Activated CD4-positive, alpha-beta T cell treated with anti-CD3 and anti-CD28 coated beads, Interleukin-2, Interleukin-6, amounts not matched to agents 100 ng/mL and 50 ng/mL, durations not matched to agents 16 hours and 8 hours (primary cell): Measurements from ENCODE around the gene MIA2.
"Not testable (repeated sequence)": the region's sequence is repeated elsewhere in the genome, so short reads cannot be mapped to it uniquely, and the experiment has no call there.

Experiments
- DNase-seq: peaks from one replicate; pipeline ENCODE4 v3.0.0-alpha.2; 2020

MIA2 gene

GRCh38 chr14:39232554-39233415 is 930 bp upstream of the MIA2 start:
- DNase-seq, result peak; percentile 16

GRCh38 chr14:39234986-39235385 is 1.3 kb downstream of the MIA2 start:
- not testable (repeated sequence) for DNase-seq

GRCh38 chr14:39235466-39235865 is 1.8 kb downstream of the MIA2 start:
- not testable (repeated sequence) for DNase-seq

DNA sequence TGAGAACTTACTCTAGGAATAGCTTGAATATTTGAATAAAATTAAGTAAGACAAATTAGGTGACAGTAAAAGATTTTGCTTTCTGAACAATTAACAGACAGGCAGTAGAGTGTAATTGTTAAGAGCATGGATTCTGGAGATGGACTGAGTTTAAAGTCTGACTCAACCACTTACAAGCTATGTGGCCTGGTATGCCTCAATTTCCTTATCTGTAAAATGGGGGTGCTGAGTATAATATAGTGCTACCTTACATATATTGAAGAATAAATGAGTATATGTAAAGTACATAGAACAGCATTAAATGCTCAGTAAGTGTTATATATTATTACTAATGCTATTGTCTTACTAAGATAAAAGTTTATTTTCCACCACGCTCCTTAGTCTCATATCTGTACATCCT is 7.1 kb downstream of the MIA2 start:
- no peak for DNase-seq

DNA sequence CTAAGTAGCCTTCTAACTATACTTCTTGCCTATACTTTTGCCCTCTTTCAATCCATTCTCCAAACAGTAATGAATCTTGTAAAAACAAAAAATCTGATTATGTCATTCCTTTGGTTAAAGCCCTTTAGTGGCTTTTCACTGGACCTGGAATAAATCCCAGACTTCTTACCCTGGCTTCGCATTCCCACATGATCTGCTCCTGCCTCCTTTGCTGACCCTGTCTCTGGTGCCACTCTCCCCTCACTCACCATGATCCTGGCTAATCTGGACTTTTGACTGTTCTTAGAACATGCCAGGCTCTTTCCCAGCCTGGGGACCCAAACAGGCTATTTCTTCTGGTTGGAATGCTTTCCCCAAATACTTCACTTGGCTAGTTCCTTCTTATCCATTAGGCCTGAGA is 7.9 kb downstream of the MIA2 start:
- DNase-seq, result no peak

GRCh38 chr14:39243831-39244230 is 10.1 kb downstream of the MIA2 start:
- DNase-seq, result no peak

DNA sequence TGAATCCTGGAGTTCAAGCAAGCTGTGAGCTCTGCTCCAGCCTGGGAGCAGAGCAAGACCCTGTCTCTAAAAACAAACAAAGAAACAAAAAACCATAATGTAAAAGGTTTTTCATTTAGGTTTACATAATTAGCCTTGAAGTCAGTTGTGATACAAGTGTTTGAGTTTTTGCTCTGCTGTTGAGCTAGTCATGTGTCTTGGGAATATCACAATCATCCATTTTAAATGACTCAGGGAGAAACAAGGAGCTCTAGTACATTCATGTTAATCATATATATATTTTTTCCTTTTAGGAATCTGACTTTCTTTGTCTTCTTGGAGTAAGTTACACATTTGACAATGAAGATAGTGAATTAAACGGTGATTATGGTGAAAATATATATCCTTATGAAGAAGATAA is 12.9 kb downstream of the MIA2 start:
- DNase-seq, result no peak

DNA sequence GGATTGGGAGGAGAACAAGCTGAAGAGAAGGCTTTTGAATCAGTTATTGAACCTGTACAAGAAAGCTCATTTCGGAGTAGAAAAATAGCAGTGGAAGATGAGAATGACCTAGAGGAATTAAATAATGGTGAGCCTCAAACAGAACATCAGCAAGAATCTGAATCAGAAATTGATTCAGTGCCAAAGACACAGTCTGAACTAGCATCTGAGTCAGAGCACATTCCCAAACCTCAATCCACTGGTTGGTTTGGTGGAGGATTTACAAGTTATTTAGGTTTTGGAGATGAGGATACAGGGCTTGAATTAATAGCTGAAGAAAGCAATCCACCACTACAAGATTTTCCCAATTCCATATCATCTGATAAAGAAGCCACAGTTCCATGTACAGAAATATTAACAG is 13.5 kb downstream of the MIA2 start:
- DNase-seq, result no peak

- DNase-seq, result no peak
Observed at GRCh38 chr14:39251547-39251946, 17.8 kb downstream of the MIA2 start.

GRCh38 chr14:39257388-39257787 is 23.7 kb downstream of the MIA2 start:
- not testable (repeated sequence) for DNase-seq

- DNase-seq, result no peak
Observed at GRCh38 chr14:39258782-39259545, 25.2 kb downstream of the MIA2 start.

DNA sequence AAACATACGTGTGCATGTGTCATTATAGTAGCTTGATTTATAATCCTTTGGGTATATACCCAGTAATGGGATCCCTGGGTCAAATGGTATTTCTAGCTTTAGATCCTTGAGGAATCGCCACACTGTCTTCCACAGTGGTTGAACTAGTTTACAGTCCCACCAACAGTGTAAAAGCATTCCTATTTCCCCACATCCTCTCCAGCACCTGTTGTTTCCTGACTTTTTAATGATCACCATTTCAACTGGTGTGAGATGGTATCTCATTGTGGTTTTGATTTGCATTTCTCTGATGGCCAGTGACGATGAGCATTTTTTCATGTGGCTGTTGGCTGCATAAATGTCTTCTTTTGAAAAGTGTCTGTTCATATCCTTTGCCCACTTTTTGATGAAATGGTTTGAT is 26.4 kb downstream of the MIA2 start:
- not testable (repeated sequence) for DNase-seq

DNA sequence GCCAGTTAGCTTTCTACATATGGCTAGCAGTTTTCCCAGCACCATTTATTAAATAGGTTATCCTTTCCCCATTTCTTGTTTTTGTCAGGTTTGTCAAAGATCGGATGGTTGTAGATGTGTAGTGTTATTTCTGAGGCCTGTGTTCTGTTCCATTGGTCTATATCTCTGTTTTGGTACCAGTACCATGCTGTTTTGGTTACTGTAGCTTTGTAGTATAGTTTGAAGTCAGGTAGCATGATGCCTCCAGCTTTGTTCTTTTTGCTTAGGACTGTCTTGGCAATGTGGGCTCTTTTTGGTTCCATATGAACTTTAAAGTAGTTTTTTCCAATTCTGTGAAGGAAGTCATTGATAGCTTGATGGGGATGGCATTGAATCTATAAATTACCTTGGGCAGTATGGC is 28.5 kb downstream of the MIA2 start:
- DNase-seq, result not testable (repeated sequence)

DNA sequence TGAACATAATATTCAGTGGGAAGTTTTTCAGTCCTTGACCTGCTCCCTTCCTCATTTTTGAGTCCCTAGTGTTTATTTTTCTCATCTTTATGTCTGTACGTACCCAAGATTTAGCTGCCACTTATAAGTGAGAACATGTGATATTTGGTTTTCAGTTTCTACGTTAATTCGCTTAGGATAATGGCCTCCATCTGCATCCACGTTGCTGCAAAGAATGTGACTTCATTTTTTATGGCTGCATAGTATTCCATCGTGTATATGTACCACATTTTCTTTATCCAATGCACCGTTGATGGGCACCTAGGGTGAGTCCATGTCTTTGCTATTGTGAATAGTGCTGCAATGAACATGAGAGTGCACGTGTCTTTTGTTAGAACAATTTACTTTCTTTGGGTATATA is 30.3 kb downstream of the MIA2 start:
- DNase-seq, result no peak

DNA sequence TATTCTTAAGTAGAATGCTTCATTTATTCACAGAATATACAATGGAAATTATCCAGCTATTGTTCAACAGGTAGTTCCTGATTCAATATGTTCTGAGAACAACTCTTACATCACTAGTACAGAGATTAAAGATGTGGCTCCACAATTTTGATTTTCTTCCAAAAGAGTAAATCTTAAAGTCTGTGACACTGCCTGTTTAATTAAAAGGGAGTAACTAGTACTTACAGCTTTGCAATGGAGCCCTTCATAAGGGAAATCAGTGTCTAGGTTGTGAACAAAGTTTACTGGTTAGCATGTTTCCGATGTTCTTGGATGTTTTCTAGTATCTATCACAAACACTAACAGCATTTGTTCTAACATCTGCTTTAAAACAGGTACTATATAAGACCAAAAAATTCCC is 30.8 kb downstream of the MIA2 start:
- DNase-seq, result no peak

DNA sequence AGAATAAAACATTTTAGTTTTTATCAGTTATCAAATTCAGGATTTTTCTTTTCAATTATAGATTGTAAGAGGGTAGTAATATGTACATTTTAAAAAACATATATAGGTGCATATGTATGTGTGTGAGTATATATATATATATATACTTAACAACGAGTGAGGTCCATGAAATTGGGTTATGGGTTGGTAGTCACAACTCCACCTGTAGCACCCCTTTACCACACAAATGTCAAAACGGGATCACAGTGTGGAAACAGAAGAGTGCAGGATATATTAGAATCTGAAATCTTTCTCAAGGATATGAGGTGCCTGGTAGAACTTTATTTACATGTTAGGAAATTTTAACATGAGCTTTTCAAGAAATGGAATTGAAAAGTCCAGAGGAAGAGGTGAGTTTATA is 31.3 kb downstream of the MIA2 start:
- DNase-seq, result no peak

GRCh38 chr14:39265806-39266524 is 32.2 kb downstream of the MIA2 start:
- no peak for DNase-seq

DNA sequence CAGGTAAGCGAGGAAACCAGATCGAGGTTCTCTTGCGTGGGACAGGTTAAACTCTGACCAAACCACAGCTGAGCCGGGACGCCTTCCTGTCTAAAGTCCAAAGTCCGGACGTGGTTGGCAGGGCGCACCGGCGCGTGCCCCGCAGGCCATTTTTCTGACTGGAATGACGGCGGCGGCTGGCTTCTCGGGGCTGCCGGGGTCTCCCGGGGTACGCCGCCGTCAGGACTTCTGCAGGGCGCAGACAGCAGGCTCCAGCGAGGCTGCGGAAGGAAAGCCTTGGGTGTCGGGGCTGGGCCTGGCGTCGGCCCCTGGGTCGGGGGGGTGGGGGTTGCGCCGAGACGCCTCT is 32.8 kb downstream of the MIA2 start:
- DNase-seq, result peak; percentile 49

- DNase-seq, result peak; percentile 86
Observed at GRCh38 chr14:39266871-39267607, 33.3 kb downstream of the MIA2 start.

- DNase-seq, result no peak
Observed at GRCh38 chr14:39267608-39268005, 33.9 kb downstream of the MIA2 start.

DNA sequence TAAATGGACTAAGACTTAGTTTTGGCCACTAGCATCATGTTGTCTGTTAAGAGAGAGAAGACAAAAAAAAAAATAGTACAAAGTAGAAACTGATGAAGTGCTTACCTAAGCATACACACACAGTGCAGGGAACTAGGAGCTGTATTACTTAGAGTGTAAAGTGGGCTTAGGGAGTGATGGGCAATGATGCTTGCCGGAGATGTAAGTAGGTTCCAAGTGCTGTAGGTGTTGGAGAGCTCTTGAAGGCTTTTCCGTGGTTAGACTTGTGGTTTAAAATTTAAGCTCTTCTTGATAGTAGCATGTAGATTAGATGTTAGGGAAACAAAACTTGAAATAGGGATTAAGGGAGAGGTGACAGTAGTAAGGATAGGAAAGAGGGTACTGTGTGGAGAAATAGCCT is 34.7 kb downstream of the MIA2 start:
- peak; percentile 27 for DNase-seq

GRCh38 chr14:39272918-39273317 is 39.2 kb downstream of the MIA2 start:
- DNase-seq, result no peak

DNA sequence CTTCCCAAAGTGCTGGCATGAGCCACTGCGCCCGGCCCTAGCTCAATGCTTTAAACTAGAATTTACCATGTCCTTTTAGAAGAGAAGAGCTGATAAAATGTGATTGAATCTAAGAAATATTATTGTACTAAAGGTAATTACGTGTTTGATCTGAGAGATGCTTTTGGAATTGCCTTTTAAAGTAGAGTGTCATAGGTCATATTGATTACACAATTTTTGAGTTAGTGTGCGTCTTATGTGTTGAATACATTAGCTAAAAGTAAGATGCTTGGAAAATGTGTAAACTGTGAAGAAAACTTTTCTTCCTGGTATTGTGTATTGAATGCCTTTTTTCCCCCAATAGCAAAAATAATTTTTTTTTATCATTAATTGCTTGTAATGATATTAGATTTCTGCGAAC is 41.7 kb downstream of the MIA2 start:
- no peak for DNase-seq
